Esophagus mucosa (tissue), 1 donor: ENCODE data around the gene SNRPD3. TPM values are rescaled to one million over a fixed set of nuclear protein-coding genes. Genes with fewer than 3 reads are reported as not detected.
A peak's percentile ranks its signal among the peaks of the same experiment; 100 is the strongest.
"Not testable (repeated sequence)": the region's sequence is repeated elsewhere in the genome, so short reads cannot be mapped to it uniquely, and the experiment has no call there.

ENCODE experiments used
- ATAC-seq: fragments of 200-7000 bp; cut with Tn5 transposase; one replicate; pipeline ENCODE4 v1.9.1; 2020
- total RNA-seq: library from RNA; stranded (reverse); gene quantifications from one replicate; pipeline ENCODE4 v1.2.4, GENCODE V29; 2023
- donor health status: DM: yes; HTN: yes; CAD: no.

Gene SNRPD3
- total RNA-seq, 1 donor from 2014 or later, result 72.7 TPM

DNA sequence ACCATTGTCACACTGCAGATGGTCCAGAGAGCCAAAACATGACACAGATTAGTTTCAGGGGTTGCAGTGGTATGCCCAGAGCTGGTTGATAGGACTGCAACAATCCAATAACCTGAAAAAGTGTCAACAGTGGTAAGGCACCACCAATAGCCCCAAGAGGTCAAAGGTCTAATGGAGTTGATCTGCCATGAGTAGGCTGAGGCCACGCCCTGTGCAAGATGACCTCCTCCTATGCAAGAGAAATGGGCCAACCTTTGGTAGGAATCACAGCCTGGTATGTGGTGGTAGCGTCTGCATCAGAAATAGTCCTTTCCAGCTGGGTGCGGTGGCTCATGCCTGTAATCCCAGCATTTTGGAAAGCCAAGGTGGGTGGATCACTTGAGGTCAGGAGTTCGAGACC lies 20.5 kb upstream of the SNRPD3 start:
- ATAC-seq, result no peak

DNA sequence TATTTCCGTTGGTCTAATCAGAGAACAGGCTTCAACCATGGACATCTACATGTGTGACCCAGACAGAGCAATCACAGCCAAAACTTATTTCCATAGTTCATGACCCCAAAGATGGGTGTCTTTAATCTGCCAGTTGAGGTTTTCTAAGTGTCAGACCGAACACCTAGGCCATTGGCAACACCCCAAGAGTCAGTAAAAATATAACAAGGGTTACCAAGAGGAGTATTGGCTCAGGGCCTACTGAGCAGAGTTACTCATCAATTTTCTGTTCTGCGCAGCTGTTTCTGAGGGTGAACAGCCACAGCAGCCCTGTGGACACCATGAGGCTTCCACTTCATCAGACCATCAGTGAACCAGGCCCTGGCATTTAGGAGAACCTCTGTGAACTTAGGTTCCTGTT lies 19.7 kb upstream of the SNRPD3 start:
- no peak for ATAC-seq

- no peak for ATAC-seq
Observed at GRCh38 chr22:24540470-24540869, 15.3 kb upstream of the SNRPD3 start.

DNA sequence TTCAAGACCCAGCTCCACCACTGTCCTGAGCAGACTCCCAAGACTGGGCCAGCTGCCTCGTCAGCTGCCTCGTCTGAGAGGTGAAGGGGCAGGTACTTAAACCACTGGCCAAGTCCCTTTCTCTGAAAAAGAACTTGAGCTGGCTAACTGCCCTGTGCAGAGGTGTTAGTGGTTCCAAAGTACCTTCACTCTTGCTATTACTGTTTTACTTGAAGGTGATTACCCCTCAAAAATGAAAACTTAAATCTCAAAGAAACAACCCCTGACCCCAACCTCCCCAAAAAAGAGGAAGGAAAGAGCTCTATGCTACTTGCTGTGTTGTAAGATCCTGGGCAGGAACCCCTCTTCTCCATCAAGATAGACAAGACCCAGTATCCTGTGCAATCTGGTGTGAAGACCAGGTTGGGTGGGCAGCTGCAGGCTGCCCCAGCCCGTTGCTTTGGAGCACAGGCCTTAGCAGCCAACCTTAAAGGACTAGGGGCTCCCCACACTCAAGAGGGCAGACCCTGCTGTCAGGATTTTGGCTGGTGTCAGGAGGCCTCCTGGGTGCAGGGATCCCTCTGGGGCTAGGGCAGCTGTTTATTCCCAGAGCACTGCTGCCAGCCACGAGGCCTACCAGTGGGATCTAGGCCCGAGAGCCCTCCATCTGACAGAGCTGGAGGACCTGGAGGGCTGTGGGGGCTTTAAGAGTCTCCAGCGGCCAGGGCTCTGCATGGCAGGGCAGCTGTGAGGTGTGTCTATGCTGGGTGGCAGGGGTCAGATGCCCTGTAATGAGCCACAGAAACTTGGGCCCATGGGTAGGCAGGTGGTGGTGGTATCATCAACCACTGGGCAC lies 13.9 kb upstream of the SNRPD3 start:
- no peak for ATAC-seq

- ATAC-seq, result peak; percentile 39
Observed at GRCh38 chr22:24542641-24543040, 13.2 kb upstream of the SNRPD3 start.

DNA sequence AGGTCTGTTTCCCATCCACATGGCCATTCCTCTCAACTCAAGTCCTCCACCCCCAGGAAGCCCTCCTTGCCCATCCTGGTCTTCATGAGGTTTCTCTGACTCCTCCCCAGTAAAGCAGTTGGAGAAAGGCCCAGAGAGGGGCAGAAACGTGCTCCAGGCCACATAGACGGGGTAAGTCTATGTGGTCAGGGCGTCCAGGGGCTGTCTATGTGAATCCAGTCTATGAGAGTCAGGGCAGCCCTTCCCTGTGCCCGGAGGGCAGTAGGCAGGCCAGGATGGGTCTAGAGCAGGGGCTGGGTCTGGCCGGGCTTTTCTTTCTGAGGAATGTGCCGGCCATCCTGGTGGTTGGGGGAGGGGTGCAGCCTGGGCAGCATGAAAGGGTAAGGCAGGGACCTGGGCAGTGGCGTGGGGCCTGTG lies 12.6 kb upstream of the SNRPD3 start:
- ATAC-seq, result peak; percentile 10

GRCh38 chr22:24543679-24544243 lies 12.0 kb upstream of the SNRPD3 start:
- no peak for ATAC-seq

- ATAC-seq, result no peak
Observed at GRCh38 chr22:24548812-24549211, 7.0 kb upstream of the SNRPD3 start.

GRCh38 chr22:24550028-24550901 lies 5.5 kb upstream of the SNRPD3 start:
- no peak for ATAC-seq

DNA sequence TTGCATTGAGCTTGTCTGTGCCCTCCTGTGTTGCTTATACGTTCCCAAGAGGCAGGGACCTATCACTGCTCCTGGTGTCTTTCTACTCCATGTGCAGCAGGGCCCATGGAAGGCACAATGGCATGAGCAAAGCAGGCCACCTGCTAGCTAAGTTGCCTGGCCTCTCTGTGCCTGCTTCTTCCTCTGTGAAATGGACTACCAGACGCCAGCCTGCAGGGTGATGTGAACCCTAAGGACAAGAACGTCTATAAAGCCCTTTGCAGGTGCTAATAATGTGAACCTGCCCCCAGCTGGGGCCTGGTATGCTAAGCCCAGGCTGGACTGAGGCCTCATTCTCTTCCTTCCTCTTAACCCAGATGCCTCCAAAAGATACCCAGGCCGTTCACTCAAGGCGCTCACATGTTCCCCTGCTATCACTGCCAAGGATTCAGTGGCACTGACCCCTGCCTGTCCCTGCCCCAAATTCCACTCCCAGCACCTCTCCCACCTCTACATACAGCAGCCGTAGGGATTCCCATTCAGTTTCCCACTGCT lies 4.8 kb upstream of the SNRPD3 start:
- ATAC-seq, result no peak

GRCh38 chr22:24552503-24553286 lies 3.1 kb upstream of the SNRPD3 start:
- not testable (repeated sequence) for ATAC-seq

DNA sequence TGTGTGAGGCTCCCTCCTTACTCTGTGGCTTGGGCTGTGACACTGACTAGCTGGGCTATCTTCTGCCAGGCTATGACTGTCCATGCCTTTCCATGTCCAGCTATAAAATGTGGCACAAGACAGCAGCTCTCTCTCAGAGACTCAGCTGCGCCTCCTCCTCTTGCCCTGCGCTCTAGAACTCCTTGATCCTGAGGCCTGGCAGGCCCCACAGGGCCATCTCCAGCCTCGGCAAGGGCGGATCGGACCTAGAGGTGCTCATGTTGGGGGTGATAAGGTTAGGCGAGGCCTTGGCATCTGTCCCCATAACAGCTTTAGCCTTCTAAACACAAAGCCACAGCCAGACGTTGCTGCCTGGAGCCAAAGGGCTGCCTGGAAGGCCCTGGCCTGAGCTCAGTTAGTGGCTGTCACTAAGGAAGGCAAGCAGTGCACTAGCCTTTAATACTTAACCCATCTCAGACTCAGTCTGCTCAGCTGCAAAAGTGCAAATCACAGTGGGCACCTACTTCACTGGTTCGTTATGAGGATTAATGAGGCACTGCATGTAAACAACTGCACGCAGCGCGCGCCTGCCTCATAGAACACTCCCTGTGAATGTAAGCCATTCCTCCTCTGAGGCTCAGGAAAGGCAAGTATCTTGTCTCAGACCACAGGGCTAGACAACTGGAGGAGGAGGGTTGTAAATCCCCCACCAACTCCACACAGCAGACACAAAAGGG lies 2.0 kb upstream of the SNRPD3 start:
- ATAC-seq, result no peak

- ATAC-seq, result no peak
Observed at GRCh38 chr22:24554313-24555164, 1.3 kb upstream of the SNRPD3 start, which contains the start of gene GUCD1. Gene GUCD1, minus strand, starts transcription at chr22:24555138. Its CDS starts 147 bp downstream, at chr22:24554991.

DNA sequence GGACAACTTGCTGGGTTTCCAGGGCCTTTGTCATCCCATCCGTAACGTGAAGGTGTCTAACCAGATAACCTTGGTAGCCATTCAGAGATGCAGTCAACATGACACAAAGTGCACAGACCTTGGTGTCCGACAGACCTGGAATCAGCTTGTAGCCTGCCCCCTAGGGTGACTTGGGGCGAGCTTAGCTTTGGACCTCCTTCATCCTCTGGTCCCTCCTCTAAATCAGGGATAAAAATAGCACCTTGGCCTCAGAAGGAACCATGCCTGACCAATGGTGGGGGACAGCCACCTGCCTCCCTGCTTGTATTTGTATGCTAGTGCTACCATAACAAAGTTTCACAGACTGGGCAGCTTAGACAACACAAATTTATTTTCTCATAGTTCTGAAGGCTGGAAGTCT lies 3.7 kb downstream of the SNRPD3 start:
- no peak for ATAC-seq

DNA sequence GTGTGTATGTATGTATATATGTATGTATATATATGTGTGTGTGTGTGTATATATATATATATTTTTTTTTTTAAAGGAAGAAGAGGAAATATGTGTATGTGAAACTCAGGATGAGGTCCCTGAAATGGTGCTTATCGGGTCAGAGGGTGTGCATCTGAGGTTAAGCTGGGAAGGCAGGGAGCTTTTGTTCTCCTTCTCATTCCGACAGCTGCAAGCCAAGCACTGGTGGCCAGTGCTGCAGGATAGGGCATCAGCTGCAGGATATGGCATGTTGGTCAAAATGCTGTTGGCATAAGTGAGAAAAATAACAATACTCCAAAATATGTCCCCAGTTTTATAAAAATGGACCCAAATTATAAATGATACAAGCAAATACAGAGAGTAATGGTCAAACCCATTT lies 7.4 kb downstream of the SNRPD3 start:
- ATAC-seq, result no peak

GRCh38 chr22:24564376-24565058 lies 8.7 kb downstream of the SNRPD3 start:
- ATAC-seq, result no peak

DNA sequence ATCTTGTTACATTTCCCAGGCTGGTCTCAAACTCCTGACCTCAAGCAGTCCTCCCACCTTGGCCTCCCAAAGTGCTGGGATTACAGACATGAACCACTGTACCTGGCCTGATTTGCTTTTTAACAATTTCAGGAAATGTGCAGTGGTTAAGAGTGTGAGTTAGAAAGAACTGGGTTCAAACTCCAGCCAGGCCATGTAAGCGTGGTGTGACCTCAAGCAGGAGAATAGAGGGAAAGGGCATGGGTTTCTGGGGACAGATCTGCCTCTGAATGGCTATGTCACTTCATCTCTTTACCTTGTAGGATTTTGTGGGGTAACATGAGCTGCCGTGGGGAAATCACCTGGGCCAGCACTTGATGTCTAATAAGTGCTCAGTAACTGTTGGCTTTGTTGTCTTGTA lies 9.3 kb downstream of the SNRPD3 start:
- no peak for ATAC-seq

DNA sequence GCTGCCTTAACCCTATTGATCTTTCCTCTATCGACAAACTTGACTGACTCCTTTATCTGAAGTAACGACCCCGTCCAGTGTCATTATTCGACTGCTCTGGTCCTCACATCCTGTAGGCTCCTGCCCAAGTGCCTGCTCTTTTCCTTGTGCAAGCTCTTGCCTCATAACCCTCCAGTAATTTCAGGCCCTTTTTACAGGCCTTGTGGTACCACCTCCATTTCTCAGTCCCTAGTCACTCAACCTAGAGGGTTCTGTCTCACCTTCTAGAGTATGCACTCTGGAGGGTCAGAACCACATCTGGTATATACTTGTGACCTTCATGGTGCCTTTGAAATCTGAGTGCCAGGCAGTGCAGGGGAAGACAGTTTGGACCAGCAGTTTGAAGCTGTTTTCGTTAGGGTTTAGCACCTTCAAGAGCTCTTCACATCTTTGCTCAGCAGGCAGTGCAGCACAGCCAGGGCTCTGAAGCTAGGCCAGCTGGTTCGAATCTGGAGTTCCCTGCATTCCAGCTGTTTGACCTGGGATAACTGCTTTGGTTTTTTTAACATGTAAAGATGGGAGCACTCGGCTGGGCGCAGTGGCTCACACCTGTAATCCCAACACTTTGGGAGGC lies 11.2 kb downstream of the SNRPD3 start:
- no peak for ATAC-seq

DNA sequence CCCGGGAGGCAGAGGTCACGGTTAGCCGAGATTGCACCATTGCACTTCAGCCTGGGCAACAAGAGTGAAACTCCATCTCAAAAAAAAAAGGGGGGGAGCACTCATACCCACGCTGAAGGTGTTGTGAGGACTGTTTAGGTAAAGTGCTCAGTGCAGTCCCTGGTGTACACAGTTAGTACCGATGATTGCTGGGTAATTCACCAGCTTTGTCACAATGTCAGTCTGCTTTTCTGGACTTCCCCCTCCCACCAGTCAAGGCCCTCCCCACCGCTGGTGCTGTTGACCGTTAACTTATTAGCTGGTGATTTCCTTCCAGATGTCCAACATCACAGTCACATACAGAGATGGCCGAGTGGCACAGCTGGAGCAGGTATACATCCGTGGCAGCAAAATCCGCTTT lies 11.9 kb downstream of the SNRPD3 start:
- ATAC-seq, result no peak
